ENCODE measurements around the gene KIF11. TPM values are rescaled to one million over a fixed set of nuclear protein-coding genes. Genes with fewer than 3 reads are reported as not detected.
"Not testable (repeated sequence)": the region's sequence is repeated elsewhere in the genome, so short reads cannot be mapped to it uniquely, and the experiment has no call there.

KIF11 gene
- total RNA-seq, 1 donor, result 46.5 TPM

DNA sequence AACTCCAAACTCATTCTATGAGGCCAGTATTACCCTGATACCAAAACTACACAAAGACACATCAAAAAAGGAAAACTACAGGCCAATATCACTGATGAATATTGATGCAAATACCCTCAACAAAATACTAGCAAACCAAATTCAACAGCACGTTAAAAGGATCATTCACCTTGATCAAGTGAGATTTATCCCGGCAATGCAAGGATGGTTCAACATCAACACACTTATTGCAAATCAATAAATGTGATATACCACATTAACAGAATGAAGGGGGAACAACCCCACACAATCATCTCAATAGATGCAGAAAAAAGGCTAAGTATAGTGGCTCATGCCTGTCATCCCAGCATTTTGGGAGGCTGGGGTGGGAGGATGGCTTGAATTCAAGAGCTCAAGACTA lies 39.0 kb upstream of the KIF11 start:
- DNase-seq (ENCODE audit: low read depth), result no peak
- TF ChIP-seq, protein P1, sequence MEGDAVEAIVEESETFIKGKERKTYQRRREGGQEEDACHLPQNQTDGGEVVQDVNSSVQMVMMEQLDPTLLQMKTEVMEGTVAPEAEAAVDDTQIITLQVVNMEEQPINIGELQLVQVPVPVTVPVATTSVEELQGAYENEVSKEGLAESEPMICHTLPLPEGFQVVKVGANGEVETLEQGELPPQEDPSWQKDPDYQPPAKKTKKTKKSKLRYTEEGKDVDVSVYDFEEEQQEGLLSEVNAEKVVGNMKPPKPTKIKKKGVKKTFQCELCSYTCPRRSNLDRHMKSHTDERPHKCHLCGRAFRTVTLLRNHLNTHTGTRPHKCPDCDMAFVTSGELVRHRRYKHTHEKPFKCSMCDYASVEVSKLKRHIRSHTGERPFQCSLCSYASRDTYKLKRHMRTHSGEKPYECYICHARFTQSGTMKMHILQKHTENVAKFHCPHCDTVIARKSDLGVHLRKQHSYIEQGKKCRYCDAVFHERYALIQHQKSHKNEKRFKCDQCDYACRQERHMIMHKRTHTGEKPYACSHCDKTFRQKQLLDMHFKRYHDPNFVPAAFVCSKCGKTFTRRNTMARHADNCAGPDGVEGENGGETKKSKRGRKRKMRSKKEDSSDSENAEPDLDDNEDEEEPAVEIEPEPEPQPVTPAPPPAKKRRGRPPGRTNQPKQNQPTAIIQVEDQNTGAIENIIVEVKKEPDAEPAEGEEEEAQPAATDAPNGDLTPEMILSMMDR (IDR thresholded peaks at IDR 0.05; ENCODE audit: insufficient read depth, low read length), result no peak
- no peak overlapping the region for H3K4me3 ChIP-seq (ENCODE audit: low read depth, low read length)

DNA sequence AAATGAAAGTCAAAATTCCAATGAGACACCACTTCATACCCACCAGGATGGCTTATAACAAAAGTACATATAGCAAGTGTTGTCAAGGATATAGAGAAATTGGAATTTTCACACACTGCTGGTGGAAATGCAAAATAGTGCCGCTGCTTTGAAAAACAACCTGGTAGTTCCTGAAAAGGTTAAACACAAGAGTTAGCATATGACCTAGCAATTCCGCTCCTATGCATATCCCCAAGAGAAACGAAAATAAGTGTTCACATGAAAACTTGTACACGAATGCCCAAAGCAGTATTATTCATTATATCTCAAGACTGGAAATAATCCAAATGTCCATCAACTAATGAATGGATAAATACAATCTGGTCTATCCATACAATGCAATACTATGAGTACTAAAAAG lies 33.9 kb upstream of the KIF11 start:
- DNase-seq (ENCODE audit: low read depth), result no peak
- TF ChIP-seq, protein P1 (IDR thresholded peaks at IDR 0.05; ENCODE audit: insufficient read depth, low read length), result no peak

GRCh38 chr10:92562424-92562823 lies 30.5 kb upstream of the KIF11 start:
- TF ChIP-seq, protein P1 (IDR thresholded peaks at IDR 0.05; ENCODE audit: insufficient read depth, low read length), result no peak
- no peak for DNase-seq (ENCODE audit: low read depth)
- no peak overlapping the region for H3K4me3 ChIP-seq (ENCODE audit: low read depth, low read length)

More for the DNA sequence above, 33.9 kb upstream of the KIF11 start:
- no peak overlapping the region for H3K4me3 ChIP-seq (ENCODE audit: low read depth, low read length)

DNA sequence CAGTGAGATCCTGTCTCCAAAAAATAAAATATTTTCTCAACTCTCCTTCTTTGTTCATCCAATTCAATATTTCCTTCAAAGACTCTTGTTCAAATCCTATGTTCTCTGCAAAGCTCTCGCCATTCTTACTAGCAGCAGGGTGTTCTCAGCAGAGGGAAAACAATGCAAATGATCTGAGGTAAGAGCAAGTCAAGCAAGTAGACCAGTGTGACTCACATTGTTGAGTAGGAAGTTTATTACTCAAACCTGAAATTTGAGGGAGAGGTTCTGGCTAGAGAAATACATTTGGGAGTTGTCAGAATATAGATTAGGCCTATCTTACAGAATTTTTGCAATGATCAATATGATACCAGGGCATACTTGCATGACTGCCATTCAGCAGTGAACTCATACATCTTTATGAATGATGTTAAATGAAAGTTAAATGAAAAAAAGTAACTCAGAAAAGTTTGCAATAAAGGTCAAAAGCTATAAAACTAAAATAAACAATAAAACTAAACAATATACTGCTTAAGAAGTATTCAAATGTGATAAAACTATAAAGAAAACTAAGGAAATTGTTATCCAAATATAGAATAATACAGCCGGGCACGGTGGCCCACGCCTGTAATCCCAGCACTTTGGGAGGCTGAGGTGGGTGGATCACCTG lies 24.9 kb upstream of the KIF11 start:
- peak; percentile 71 for DNase-seq (ENCODE audit: low read depth)
- TF ChIP-seq, protein P1 (IDR thresholded peaks at IDR 0.05; ENCODE audit: insufficient read depth, low read length), result no peak
- no peak overlapping the region for H3K4me3 ChIP-seq (ENCODE audit: low read depth, low read length)

- no peak overlapping the region for H3K4me3 ChIP-seq (ENCODE audit: low read depth, low read length)
- DNase-seq (ENCODE audit: low read depth), result peak; percentile 11
- TF ChIP-seq, protein P1 (IDR thresholded peaks at IDR 0.05; ENCODE audit: insufficient read depth, low read length), result no peak
Observed at GRCh38 chr10:92569071-92569470, 23.9 kb upstream of the KIF11 start.

- not testable (repeated sequence) for H3K4me3 ChIP-seq (ENCODE audit: low read depth, low read length); DNase-seq (ENCODE audit: low read depth)
Observed at GRCh38 chr10:92569663-92570062, 23.3 kb upstream of the KIF11 start.

GRCh38 chr10:92571649-92572048 lies 21.3 kb upstream of the KIF11 start:
- DNase-seq (ENCODE audit: low read depth), result peak; percentile 46
- TF ChIP-seq, protein P1 (IDR thresholded peaks at IDR 0.05; ENCODE audit: insufficient read depth, low read length), result no peak
- peak overlapping the region; percentile 92 for H3K4me3 ChIP-seq (ENCODE audit: low read depth, low read length)
